ENCODE measurements around the gene MAP3K13. TPM values are rescaled to one million over a fixed set of nuclear protein-coding genes. Genes with fewer than 3 reads are reported as not detected.

The MAP3K13 gene
- total and polyA plus RNA-seq, 11 donors = 4.8 to 18.5 (median 11.0) TPM

GRCh38 chr3:185488465-185488864 is 125.5 kb downstream of the MAP3K13 start:
- intact Hi-C loops (cut with DNase I) = no loop called here
- no peak for DNase-seq
- ATAC-seq = peak in 1 of 4 donors; percentile 41
- Histone ChIP-seq H3K27ac (no peak overlapping the region), H3K4me3 (no peak overlapping the region), H3K9me3 (no peaks in the 10 kb centered on the region), H3K4me1 (no peaks in the 10 kb centered on the region), H3K27me3 (no peaks in the 10 kb centered on the region), H3K36me3 (peaks cover 0 to 89% (median 66%) of the 10 kb centered on the region in 9 donors)
- TF ChIP-seq POLR2A (IDR thresholded peaks at IDR 0.05) = no peak
- TF ChIP-seq, protein P1, sequence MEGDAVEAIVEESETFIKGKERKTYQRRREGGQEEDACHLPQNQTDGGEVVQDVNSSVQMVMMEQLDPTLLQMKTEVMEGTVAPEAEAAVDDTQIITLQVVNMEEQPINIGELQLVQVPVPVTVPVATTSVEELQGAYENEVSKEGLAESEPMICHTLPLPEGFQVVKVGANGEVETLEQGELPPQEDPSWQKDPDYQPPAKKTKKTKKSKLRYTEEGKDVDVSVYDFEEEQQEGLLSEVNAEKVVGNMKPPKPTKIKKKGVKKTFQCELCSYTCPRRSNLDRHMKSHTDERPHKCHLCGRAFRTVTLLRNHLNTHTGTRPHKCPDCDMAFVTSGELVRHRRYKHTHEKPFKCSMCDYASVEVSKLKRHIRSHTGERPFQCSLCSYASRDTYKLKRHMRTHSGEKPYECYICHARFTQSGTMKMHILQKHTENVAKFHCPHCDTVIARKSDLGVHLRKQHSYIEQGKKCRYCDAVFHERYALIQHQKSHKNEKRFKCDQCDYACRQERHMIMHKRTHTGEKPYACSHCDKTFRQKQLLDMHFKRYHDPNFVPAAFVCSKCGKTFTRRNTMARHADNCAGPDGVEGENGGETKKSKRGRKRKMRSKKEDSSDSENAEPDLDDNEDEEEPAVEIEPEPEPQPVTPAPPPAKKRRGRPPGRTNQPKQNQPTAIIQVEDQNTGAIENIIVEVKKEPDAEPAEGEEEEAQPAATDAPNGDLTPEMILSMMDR (IDR thresholded peaks at IDR 0.05) = no peak
- WGBS, 4 donors = 84 to 99% (median 92%) methylated on average over 4 to 5 of the region's 5 CpGs

DNA sequence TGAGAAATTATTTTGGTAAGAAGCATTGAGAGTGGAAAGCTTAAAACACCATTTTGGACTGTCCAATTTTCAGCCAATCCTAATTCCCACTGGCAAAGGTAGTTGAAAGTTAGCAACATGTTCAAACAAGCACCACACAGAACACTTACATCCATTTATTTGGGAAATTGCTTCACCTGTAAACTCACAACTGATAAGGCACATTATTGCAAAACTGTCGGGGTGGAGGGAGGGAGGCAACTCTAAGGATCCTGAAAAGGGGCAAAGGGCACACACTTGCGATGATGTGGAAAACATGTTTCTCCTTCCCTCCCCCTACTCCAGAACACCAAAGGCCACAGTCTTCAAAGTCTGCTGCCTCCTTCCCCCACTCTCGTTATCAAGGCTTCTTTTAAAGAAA is 126.5 kb downstream of the MAP3K13 start:
- TF ChIP-seq, protein P1 (IDR thresholded peaks at IDR 0.05) = no peak
- no peak for TF ChIP-seq POLR2A (IDR thresholded peaks at IDR 0.05)
- no peak overlapping the region for H3K27ac ChIP-seq
- no peak overlapping the region for H3K4me3 ChIP-seq
- 83 to 88% (median 88%) methylated on average over 3 of the region's 3 CpGs for WGBS, 4 donors
- DNase-seq (no peak), ATAC-seq (no peak)
- intact Hi-C loops (cut with DNase I) = no loop called here
- H3K27me3 ChIP-seq = no peaks in the 10 kb centered on the region
- H3K36me3 ChIP-seq = peaks cover 3 to 96% (median 76%) of the 10 kb centered on the region in 9 donors
- H3K9me3 ChIP-seq = no peaks in the 10 kb centered on the region
- H3K4me1 ChIP-seq = no peaks in the 10 kb centered on the region

- H3K27me3 ChIP-seq = no peaks in the 10 kb centered on the region
- WGBS, 4 donors = 91 to 95% (median 92%) methylated on average over 4 of the region's 4 CpGs
- ATAC-seq (no peak), DNase-seq (no peak)
- H3K36me3 ChIP-seq = peaks cover 3 to 98% (median 84%) of the 10 kb centered on the region in 9 donors
- no peaks in the 10 kb centered on the region for H3K9me3 ChIP-seq
- no peaks in the 10 kb centered on the region for H3K4me1 ChIP-seq
- TF ChIP-seq POLR2A (IDR thresholded peaks at IDR 0.05) = no peak
- TF ChIP-seq, protein P1 (IDR thresholded peaks at IDR 0.05) = no peak
- no peak overlapping the region for H3K27ac ChIP-seq
- intact Hi-C loops (cut with DNase I) = loop anchor here in 1 of 10 donors (10.0 kb wide), 1 partner anchor 125 kb away; the partner anchor contains the start of gene MAP3K13
- H3K4me3 ChIP-seq = no peak overlapping the region
Measured at GRCh38 chr3:185490241-185490640, 127.3 kb downstream of the MAP3K13 start.

DNA sequence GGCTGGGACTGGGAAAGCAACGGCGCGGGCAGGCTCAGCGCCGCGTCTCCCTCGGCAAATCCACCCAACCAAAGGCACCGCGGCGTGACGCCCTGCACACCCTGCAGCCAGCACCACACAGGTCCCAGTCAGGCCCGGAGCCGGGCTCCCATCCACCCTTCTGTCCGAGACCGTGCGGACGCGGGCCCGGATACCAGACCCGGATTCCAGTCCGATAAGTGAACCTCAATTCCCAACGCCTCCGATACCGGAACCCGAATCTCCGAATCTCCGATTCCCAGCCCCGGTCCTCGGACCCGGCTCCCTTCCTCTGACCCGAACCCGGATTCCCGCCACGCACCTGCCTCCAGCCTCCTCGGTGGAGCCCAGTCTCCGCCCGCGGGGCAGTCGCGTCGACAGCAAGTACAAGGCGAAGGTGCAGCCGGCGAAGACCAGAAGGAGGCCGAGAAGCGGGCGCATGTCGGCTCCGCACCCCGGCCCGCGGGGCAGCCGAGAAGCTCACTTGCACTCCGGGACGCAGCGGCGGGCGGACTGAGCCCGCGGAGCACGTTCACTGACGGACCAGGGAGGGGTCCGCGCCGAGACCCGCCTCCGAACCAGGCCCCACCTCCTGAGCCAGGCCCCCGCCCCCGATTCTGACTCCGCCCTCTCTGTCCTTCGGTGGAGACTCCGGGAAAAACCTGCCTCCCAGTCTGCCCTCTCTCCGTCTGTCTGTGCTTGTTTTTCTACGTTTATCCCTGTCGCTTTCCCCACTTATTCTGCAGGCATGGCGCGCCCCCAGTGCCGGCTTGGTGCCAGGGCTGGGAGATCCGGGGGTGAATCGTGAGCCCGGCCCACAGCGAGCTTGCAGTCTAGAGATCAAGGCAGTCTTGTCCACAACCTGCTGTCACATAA is 135.8 kb downstream of the MAP3K13 start, which contains the start of gene TMEM41A:
Gene TMEM41A (minus strand): TSS at position 533 of the 894 bp plus-strand sequence. CDS start 74 bp downstream, at position 459.
- H3K4me1 ChIP-seq = peaks cover 3 to 36% (median 14%) of the 10 kb centered on the region in 12 donors
- no peaks in the 10 kb centered on the region for H3K27me3 ChIP-seq
- H3K9me3 ChIP-seq = no peaks in the 10 kb centered on the region
- TF ChIP-seq POLR2A (IDR thresholded peaks at IDR 0.05) = peak; percentile 32 to 91
- TF ChIP-seq, protein P1 (IDR thresholded peaks at IDR 0.05) = peak in 3 of 12 donors; percentile 2 to 19 (median 13)
- 1% methylated on average over 25 to 82 of the region's 82 CpGs for WGBS, 4 donors
- intact Hi-C loops (cut with DNase I) = loop anchor here in 8 of 10 donors (1.0 to 10.0 kb wide), 5 partner anchors 23 to 216 kb away; partner anchors contain the start of genes MAP3K13 (in 1 of the 8) and SENP2 (in 1 of the 8)
- H3K4me3 ChIP-seq = peak within 1 kb of the TSS; percentile 65 to 98 (median 83)
- DNase-seq = peak; percentile 94 to 97 (median 95)
- ATAC-seq = peak; percentile 97 to 99 (median 98)
- H3K27ac ChIP-seq = peak within 1 kb of the TSS; percentile 3 to 91 (median 81)
- peaks cover 0 to 32% (median 30%) of the 10 kb centered on the region in 9 donors for H3K36me3 ChIP-seq
